Astrocyte (in vitro differentiated cells and primary cell): ENCODE data around the gene MED13L.

Source experiments
- EZH2 ChIP-seq: IDR thresholded peaks from 2 replicates; pipeline ENCODE4 v1.6.1; 2012; ENCODE audit warnings: mild to moderate bottlenecking, low read length, inconsistent platforms; ENCODE audit not compliant: insufficient read depth
- TF ChIP-seq, protein P1 (sequence below): IDR thresholded peaks from 2 replicates; pipeline ENCODE4 v1.5.1; 2011; ENCODE audit warnings: low read depth, mild to moderate bottlenecking, inconsistent platforms, low read length, moderate library complexity; ENCODE audit not compliant: insufficient read depth

DNA sequence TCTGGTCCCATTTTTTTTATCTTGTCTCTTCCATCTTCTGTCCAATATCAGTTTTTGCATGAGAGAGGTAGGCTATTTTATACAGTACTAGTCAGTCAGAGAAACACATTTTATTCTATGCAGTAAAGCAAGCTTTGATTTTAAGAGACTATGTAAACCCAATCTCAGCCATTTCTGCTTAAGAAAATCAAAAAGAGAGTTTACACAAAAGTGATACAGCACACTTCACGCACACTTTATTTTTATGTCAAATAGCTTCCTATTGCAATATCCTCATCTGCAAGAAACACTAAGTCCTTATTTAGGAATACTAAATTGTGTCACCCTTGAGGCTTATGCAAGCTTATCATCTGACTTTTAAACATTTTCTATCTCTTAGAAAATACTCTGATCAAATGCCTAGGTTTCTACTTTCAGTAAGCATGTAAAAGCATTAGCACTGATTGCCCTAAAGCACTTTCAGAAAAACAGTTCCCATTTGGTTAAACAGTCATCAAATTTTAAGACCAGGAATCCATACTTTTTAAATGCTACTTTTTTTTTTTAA lies 78.3 kb downstream of the MED13L start:
- TF ChIP-seq, protein P1, sequence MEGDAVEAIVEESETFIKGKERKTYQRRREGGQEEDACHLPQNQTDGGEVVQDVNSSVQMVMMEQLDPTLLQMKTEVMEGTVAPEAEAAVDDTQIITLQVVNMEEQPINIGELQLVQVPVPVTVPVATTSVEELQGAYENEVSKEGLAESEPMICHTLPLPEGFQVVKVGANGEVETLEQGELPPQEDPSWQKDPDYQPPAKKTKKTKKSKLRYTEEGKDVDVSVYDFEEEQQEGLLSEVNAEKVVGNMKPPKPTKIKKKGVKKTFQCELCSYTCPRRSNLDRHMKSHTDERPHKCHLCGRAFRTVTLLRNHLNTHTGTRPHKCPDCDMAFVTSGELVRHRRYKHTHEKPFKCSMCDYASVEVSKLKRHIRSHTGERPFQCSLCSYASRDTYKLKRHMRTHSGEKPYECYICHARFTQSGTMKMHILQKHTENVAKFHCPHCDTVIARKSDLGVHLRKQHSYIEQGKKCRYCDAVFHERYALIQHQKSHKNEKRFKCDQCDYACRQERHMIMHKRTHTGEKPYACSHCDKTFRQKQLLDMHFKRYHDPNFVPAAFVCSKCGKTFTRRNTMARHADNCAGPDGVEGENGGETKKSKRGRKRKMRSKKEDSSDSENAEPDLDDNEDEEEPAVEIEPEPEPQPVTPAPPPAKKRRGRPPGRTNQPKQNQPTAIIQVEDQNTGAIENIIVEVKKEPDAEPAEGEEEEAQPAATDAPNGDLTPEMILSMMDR: no peak
- no peak for TF ChIP-seq EZH2
